Measurements from ENCODE around the gene EML5.

GRCh38 chr14:88733121-88733520 lies 59.6 kb downstream of the EML5 start:
- TF ChIP-seq CTCF (conservative IDR thresholded peaks at IDR 0.05; ENCODE audit: low read depth, low read length) (no peak), EZH2 (IDR thresholded peaks at IDR 0.05; ENCODE audit: borderline replicate concordance, low read depth, low read length, poor library complexity, severe bottlenecking) (no peak)
